ENCODE measurements around the gene BAHCC1.
A peak's percentile ranks its signal among the peaks of the same experiment; 100 is the strongest.

Gene BAHCC1

DNA sequence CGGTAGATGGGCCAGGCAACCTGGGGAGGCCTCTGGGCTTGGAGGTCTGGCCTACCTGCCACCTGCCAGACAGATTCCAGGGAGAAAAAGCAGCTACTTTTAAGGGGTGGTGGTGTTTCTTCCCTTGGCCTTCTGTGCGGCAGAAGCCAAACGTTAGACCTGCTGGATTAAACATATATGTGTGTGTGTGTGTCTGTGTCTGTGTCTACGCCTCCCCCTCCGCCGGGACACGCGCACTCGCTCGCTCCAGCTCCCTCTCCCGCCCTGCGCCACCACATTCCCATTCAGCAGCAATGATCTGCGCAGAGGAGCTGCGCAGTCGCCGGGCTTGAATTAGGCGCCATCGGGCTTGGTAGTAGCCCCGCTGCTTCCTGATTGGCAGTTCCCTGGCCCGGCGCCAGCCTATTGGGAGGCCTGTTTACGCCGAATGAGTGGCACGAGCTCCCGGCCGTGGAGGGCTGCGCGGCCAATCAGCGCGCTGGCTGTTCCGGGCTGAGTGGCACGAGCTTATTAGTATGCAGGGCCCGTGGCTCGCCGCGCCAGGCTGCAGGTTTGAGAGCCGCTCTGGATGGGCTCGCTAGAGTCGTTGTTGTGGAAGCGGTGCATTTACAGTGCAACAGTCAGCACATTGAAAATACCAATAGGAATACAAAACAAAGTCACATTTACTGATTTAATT lies at the start of gene BAHCC1:
BAHCC1 (plus strand) TSS at position 537 of the 679 bp plus-strand sequence. CDS start 4,283 bp downstream, outside the sequence.
- in situ Hi-C loops (cut with MboI; ENCODE audit: low sequenced_read_pairs, unreplicated experiment), result no loop called here
- TF ChIP-seq, protein P1, sequence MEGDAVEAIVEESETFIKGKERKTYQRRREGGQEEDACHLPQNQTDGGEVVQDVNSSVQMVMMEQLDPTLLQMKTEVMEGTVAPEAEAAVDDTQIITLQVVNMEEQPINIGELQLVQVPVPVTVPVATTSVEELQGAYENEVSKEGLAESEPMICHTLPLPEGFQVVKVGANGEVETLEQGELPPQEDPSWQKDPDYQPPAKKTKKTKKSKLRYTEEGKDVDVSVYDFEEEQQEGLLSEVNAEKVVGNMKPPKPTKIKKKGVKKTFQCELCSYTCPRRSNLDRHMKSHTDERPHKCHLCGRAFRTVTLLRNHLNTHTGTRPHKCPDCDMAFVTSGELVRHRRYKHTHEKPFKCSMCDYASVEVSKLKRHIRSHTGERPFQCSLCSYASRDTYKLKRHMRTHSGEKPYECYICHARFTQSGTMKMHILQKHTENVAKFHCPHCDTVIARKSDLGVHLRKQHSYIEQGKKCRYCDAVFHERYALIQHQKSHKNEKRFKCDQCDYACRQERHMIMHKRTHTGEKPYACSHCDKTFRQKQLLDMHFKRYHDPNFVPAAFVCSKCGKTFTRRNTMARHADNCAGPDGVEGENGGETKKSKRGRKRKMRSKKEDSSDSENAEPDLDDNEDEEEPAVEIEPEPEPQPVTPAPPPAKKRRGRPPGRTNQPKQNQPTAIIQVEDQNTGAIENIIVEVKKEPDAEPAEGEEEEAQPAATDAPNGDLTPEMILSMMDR (IDR thresholded peaks at IDR 0.05; ENCODE audit: borderline replicate concordance, control extremely low read depth, extremely low read depth, insufficient read depth, missing control alignments), result no peak
- peak; percentile 83 for DNase-seq (ENCODE audit: low spot score)

DNA sequence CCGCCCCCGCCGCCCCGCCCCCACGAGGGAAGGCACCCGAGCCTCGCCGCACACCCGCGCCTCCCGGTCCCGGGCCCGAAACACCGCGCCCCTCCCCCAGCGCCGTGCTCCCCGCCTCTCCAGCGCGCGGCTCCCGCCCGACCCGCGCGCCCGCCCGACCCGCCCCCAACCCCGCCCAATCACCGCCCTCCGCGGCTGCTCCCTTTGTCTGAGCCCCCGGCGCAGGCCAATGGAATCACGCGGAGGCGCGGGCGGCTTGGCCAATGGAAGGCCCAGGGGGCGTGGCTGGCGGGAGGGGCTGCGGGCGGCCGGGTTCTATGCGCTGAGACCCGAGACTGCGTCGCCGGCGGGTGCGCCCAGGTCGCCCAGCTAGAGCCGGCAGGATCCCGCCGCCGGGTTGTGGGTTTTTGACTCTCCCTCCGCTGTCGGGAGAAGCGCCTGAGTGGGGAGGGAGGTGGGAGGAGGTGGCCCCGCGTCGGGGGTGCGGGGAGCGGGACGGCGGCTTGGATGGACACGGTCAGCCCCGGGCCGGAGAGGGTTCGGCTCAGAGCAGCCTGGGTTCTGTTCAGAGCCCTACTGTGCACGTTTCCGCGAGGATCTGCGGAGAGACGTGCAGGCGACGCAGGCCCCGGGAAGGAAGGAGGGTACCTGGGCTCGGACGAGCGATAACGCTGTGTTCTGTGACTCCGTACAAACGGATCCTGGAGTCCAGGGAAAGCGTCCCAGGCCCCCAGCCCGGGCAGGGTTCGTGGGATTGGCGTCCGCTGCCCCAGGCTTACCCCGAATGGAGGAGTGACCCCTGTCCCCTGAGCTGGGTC lies 49.0 kb upstream of the BAHCC1 start:
- TF ChIP-seq, protein P1 (IDR thresholded peaks at IDR 0.05; ENCODE audit: borderline replicate concordance, control extremely low read depth, extremely low read depth, insufficient read depth, missing control alignments), result no peak
- peak; percentile 99 for DNase-seq (ENCODE audit: low spot score)
- in situ Hi-C loops (cut with MboI; ENCODE audit: low sequenced_read_pairs, unreplicated experiment), result no loop called here

DNA sequence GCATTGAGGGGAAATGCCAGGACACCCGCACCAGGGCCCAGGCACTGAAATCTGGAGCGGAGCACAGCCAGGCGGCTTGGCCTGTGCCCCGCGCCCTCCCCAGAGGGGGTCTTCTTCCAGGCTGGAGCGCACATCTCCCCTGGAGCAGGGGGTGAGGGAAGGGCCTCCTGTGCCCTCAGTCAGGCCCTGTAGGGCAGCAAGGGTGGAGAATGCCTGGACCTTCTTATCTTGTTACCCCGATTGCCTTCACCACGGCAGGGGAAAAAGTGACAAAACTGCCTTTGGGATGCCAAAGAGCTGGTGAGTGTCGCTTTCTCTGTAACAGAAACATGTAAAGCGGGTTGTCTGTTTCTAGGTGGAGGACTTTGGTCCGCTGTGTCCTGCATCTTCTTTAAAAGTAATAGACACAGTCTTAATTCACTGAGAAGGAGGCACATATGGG lies 48.3 kb upstream of the BAHCC1 start:
- in situ Hi-C loops (cut with MboI; ENCODE audit: low sequenced_read_pairs, unreplicated experiment), result no loop called here

GRCh38 chr17:81347437-81347836 lies 47.8 kb upstream of the BAHCC1 start:
- in situ Hi-C loops (cut with MboI; ENCODE audit: low sequenced_read_pairs, unreplicated experiment), result no loop called here
- TF ChIP-seq, protein P1 (IDR thresholded peaks at IDR 0.05; ENCODE audit: borderline replicate concordance, control extremely low read depth, extremely low read depth, insufficient read depth, missing control alignments), result no peak
- no peak for DNase-seq (ENCODE audit: low spot score)

More for the DNA sequence above, 48.3 kb upstream of the BAHCC1 start:
- TF ChIP-seq, protein P1 (IDR thresholded peaks at IDR 0.05; ENCODE audit: borderline replicate concordance, control extremely low read depth, extremely low read depth, insufficient read depth, missing control alignments), result no peak
- no peak for DNase-seq (ENCODE audit: low spot score)

DNA sequence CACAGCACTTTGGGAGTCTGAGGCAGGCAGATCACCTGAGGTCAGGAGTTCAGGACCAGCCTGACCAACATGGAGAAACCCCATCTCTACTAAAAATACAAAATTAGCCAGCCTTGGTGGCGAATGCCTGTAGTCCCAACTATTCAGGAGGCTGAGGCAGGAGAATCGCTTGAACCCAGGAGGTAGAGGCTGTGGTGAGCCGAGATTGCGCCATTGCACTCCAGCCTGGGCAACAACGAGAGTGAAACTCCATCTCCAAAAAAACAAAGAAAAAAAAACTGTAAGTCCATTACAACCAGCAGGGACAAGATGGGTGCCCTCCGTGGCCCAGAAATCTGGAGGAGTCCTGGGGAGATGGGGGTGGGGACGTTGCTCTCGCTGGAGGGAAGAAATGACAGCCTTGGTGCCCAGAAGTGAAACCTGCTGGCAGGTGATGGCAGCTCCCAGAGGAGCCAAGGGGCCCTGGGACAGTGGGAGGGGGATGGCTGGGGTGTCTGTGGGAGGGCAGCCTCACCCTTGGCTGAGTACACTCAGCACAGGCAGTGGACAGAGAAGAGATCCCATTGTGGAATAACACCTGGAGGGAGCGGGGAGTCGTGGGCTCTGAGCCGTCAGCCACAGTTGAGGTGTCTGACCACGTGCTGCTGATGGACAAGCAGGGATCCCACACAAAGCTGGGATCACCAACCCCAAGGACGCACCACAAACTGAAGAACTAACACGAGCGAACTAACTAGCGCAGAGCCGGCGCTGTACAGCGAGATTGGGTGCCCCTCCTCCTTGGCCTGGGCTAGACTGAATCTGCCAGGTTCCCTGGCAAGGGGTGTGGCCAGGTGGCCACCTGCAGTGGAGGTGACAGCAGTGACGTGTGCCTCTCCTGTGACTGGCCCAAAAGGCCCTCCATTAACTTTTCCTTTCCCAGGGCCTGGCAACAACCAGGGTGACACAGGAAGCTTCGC lies 46.9 kb upstream of the BAHCC1 start:
- TF ChIP-seq, protein P1 (IDR thresholded peaks at IDR 0.05; ENCODE audit: borderline replicate concordance, control extremely low read depth, extremely low read depth, insufficient read depth, missing control alignments), result no peak
- in situ Hi-C loops (cut with MboI; ENCODE audit: low sequenced_read_pairs, unreplicated experiment), result no loop called here
- no peak for DNase-seq (ENCODE audit: low spot score)

Measured in GM13976 (cell line).